ENCODE measurements around the gene ENTPD3. TPM values are rescaled to one million over a fixed set of nuclear protein-coding genes. Genes with fewer than 3 reads are reported as not detected.

Gene ENTPD3
- total and polyA plus RNA-seq, 2 donors (not counting 1 experiment from before 2014, with no cell fraction given): not detected

- DNase-seq (no peak), ATAC-seq (ENCODE audit: low read depth) (no peak)
- ChIA-PET POLR2A (no interaction called here), CTCF (no interaction called here)
- 98% methylated on average over 3 of the region's 3 CpGs for WGBS (ENCODE audit: insufficient coverage)
- no peak for TF ChIP-seq EZH2 (IDR thresholded peaks at IDR 0.05; ENCODE audit: borderline replicate concordance, insufficient read depth, low read depth, low read length, poor library complexity, severe bottlenecking)
- TF ChIP-seq CTCF (IDR thresholded peaks at IDR 0.05): no peak
- Histone ChIP-seq H3K4me3 (ENCODE audit: control extremely low read depth in 1 of 5, extremely low read depth in 1 of 5, insufficient read depth in 1 of 5, low read depth in 2 of 5, low read length in 4 of 5) (no peak overlapping the region), H3K9ac (ENCODE audit: low read length) (no peak overlapping the region), H3K9me3 (ENCODE audit: control extremely low read depth in 1 of 3, control insufficient read depth in 2 of 3, insufficient read depth in 1 of 3, low read length in 2 of 3) (peaks cover 0 to 6% (median 0%) of the 10 kb centered on the region in 3 donors), H3K27ac (ENCODE audit: low read length in 2 of 2) (no peak overlapping the region), H3K4me2 (replicated peaks; ENCODE audit: low read depth, low read length, poor library complexity, severe bottlenecking) (no peak overlapping the region), H3K4me1 (ENCODE audit: control insufficient read depth in 2 of 2, insufficient read depth in 2 of 2, low read length in 2 of 2) (peaks cover 5 to 8% of the 10 kb centered on the region in 2 donors), H3K79me2 (ENCODE audit: control insufficient read depth, insufficient read depth, low read length) (no peaks in the 10 kb centered on the region), H2AFZ (ENCODE audit: insufficient read depth, low read depth, low read length, poor library complexity, severe bottlenecking) (no peak overlapping the region), H3K27me3 (replicated peaks in 1 of 4; ENCODE audit: control extremely low read depth in 1 of 4, control insufficient read depth in 3 of 4, insufficient read depth in 4 of 4, low read length in 3 of 4) (peaks cover 0 to 33% (median 22%) of the 10 kb centered on the region in 4 experiments), H4K20me1 (ENCODE audit: control insufficient read depth, insufficient read depth, low read length, poor library complexity, severe bottlenecking) (no peaks in the 10 kb centered on the region), H3K36me3 (replicated peaks in 1 of 2; ENCODE audit: control extremely low read depth in 1 of 2, control insufficient read depth in 1 of 2, extremely low read depth in 1 of 2, insufficient read depth in 2 of 2, low read length in 1 of 2) (no peaks in the 10 kb centered on the region)
- no peak overlapping the region for H3K27ac Mint-ChIP-seq
- peak overlapping the region; percentile 57 for H3K4me3 Mint-ChIP-seq
- intact Hi-C loops (cut with micrococcal nuclease): no loop called here
- H3K4me1 Mint-ChIP-seq: peaks cover 6% of the 10 kb centered on the region
- peaks cover 52% of the 10 kb centered on the region for H3K27me3 Mint-ChIP-seq
- no peaks in the 10 kb centered on the region for H3K9me3 Mint-ChIP-seq (ENCODE audit: insufficient read depth)
These were observed 771 bp upstream of the ENTPD3 start for GRCh38 chr3:40386213-40386612.

- intact Hi-C loops (cut with micrococcal nuclease): no loop called here
- TF ChIP-seq EZH2 (IDR thresholded peaks at IDR 0.05; ENCODE audit: borderline replicate concordance, insufficient read depth, low read depth, low read length, poor library complexity, severe bottlenecking) (no peak), CTCF (IDR thresholded peaks at IDR 0.05) (no peak)
- ChIA-PET CTCF (no interaction called here), POLR2A (no interaction called here)
- peaks cover 0 to 6% (median 0%) of the 10 kb centered on the region in 3 donors for H3K9me3 ChIP-seq (ENCODE audit: control extremely low read depth in 1 of 3, control insufficient read depth in 2 of 3, insufficient read depth in 1 of 3, low read length in 2 of 3)
- no peak overlapping the region for H3K4me3 Mint-ChIP-seq
- no peak overlapping the region for H3K4me3 ChIP-seq (ENCODE audit: control extremely low read depth in 1 of 5, extremely low read depth in 1 of 5, insufficient read depth in 1 of 5, low read depth in 2 of 5, low read length in 4 of 5)
- DNase-seq (no peak), ATAC-seq (ENCODE audit: low read depth) (no peak)
- H2AFZ ChIP-seq (ENCODE audit: insufficient read depth, low read depth, low read length, poor library complexity, severe bottlenecking): no peak overlapping the region
- peaks cover 5 to 8% of the 10 kb centered on the region in 2 donors for H3K4me1 ChIP-seq (ENCODE audit: control insufficient read depth in 2 of 2, insufficient read depth in 2 of 2, low read length in 2 of 2)
- no peaks in the 10 kb centered on the region for H3K79me2 ChIP-seq (ENCODE audit: control insufficient read depth, insufficient read depth, low read length)
- peaks cover 45% of the 10 kb centered on the region for H3K27me3 Mint-ChIP-seq
- 94% methylated on average over 5 of the region's 10 CpGs for WGBS (ENCODE audit: insufficient coverage)
- no peaks in the 10 kb centered on the region for H4K20me1 ChIP-seq (ENCODE audit: control insufficient read depth, insufficient read depth, low read length, poor library complexity, severe bottlenecking)
- H3K27ac Mint-ChIP-seq: no peak overlapping the region
- no peak overlapping the region for H3K4me2 ChIP-seq (replicated peaks; ENCODE audit: low read depth, low read length, poor library complexity, severe bottlenecking)
- no peaks in the 10 kb centered on the region for H3K36me3 ChIP-seq (replicated peaks in 1 of 2; ENCODE audit: control extremely low read depth in 1 of 2, control insufficient read depth in 1 of 2, extremely low read depth in 1 of 2, insufficient read depth in 2 of 2, low read length in 1 of 2)
- peaks cover 6% of the 10 kb centered on the region for H3K4me1 Mint-ChIP-seq
- peaks cover 0 to 33% (median 22%) of the 10 kb centered on the region in 4 experiments for H3K27me3 ChIP-seq (replicated peaks in 1 of 4; ENCODE audit: control extremely low read depth in 1 of 4, control insufficient read depth in 3 of 4, insufficient read depth in 4 of 4, low read length in 3 of 4)
- H3K9me3 Mint-ChIP-seq (ENCODE audit: insufficient read depth): no peaks in the 10 kb centered on the region
- no peak overlapping the region for H3K27ac ChIP-seq (ENCODE audit: low read length in 2 of 2)
- H3K9ac ChIP-seq (ENCODE audit: low read length): no peak overlapping the region
These were observed 891 bp downstream of the ENTPD3 start for GRCh38 chr3:40387895-40388254.
